HEK293 (cell line): ENCODE data around the gene DNAJC3.

Source experiments
- EGR2 ChIP-seq: fragments of 450-650 bp; formaldehyde crosslinking; IDR thresholded peaks from 2 replicates; pipeline ENCODE4 v1.5.1; 2016; ENCODE audit warnings: low read depth, missing biosample characterization, missing genetic modification characterization
- OVOL3 ChIP-seq: fragments of 450-650 bp; formaldehyde crosslinking; IDR thresholded peaks from 2 replicates; pipeline ENCODE4 v1.5.1; 2016; ENCODE audit warnings: missing biosample characterization, missing genetic modification characterization
- YY1 ChIP-seq: fragments of 450-650 bp; formaldehyde crosslinking; IDR thresholded peaks from 2 replicates; pipeline ENCODE4 v1.5.1; 2018; ENCODE audit warnings: missing biosample characterization, missing genetic modification characterization
- ZFP3 ChIP-seq: fragments of 450-650 bp; formaldehyde crosslinking; IDR thresholded peaks from 2 replicates; pipeline ENCODE4 v1.5.1; 2016; ENCODE audit warnings: low read depth, missing biosample characterization, missing genetic modification characterization
- ZNF211 ChIP-seq: fragments of 450-650 bp; formaldehyde crosslinking; IDR thresholded peaks from 2 replicates; pipeline ENCODE4 v1.5.1; 2016; ENCODE audit warnings: low read depth, missing biosample characterization, missing genetic modification characterization
- ZNF266 ChIP-seq: fragments of 450-650 bp; formaldehyde crosslinking; IDR thresholded peaks from 2 replicates; pipeline ENCODE4 v1.5.1; 2016; ENCODE audit warnings: missing biosample characterization, missing genetic modification characterization, low read depth
- ZNF274 ChIP-seq, 2 experiments: fragments of 200-500 bp in 1 of 2; fragments of 450-650 bp in 1 of 2; sonication (Bioruptor generic) in 1 of 2; formaldehyde crosslinking in 1 of 2; IDR thresholded peaks; 2 replicates each; pipeline versions ENCODE4 v1.5.1 to v1.6.1; 2014 to 2016; ENCODE audit warnings: borderline replicate concordance in 1 of 2, inconsistent platforms in 1 of 2, low read length in 1 of 2, missing biosample characterization in 1 of 2, missing genetic modification characterization in 1 of 2
- TF ChIP-seq, protein P1 (sequence below): fragments of 450-650 bp; formaldehyde crosslinking; IDR thresholded peaks from 2 replicates; pipeline ENCODE4 v1.5.1; 2016; ENCODE audit warnings: missing biosample characterization, missing genetic modification characterization
- TF ChIP-seq, protein P2 (sequence below): fragments of 450-650 bp; formaldehyde crosslinking; IDR thresholded peaks from 2 replicates; pipeline ENCODE4 v1.5.1; 2016; ENCODE audit warnings: missing biosample characterization, missing genetic modification characterization, low read depth
- TF ChIP-seq, protein P3 (sequence below): fragments of 450-650 bp; formaldehyde crosslinking; IDR thresholded peaks from 2 replicates; pipeline ENCODE4 v1.5.1; 2016; ENCODE audit warnings: missing biosample characterization, missing genetic modification characterization

DNA sequence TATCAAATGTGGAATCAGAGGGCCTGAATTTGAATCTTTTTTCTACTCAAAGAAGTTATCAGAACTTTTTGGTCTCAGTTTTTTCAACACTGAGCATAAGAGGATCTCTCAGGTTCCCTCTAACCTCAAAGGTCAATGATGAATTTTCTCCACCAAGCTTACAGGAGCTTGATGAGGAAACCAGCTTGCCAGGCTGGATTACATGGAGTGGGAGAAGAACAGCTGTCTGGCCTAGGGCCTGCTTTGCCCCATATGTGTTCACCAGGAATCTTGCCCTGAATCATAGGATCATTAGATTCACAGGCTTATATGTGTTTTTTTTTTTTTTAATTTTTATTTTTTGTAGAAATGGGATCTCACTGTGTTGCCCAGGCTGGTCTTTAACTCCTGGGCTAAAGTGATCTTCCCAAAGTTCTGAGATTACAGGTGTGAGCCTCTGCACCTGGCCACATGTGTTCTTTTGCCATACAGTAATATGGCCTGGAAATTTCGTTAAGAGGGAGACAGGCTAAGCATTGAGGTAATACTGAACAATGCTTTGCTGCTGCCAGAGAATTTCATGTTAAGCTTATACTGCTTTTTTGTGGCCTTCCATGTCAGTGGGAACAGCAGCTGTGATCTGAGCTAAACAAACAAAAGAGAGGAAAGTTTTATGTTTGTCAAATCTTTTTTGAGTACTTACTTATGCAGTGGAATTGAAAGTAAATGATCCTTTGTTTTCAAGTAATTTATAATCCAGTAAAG, 110.6 kb downstream of the DNAJC3 start:
- TF ChIP-seq, protein P1, sequence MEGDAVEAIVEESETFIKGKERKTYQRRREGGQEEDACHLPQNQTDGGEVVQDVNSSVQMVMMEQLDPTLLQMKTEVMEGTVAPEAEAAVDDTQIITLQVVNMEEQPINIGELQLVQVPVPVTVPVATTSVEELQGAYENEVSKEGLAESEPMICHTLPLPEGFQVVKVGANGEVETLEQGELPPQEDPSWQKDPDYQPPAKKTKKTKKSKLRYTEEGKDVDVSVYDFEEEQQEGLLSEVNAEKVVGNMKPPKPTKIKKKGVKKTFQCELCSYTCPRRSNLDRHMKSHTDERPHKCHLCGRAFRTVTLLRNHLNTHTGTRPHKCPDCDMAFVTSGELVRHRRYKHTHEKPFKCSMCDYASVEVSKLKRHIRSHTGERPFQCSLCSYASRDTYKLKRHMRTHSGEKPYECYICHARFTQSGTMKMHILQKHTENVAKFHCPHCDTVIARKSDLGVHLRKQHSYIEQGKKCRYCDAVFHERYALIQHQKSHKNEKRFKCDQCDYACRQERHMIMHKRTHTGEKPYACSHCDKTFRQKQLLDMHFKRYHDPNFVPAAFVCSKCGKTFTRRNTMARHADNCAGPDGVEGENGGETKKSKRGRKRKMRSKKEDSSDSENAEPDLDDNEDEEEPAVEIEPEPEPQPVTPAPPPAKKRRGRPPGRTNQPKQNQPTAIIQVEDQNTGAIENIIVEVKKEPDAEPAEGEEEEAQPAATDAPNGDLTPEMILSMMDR: no peak
- TF ChIP-seq OVOL3 (tag by site-specific recombination) (no peak), ZNF274 (IDR thresholded peaks at IDR 0.05; ENCODE audit: low read length) (no peak), ZNF274 (tag by site-specific recombination; IDR thresholded peaks at IDR 0.05; ENCODE audit: borderline replicate concordance) (no peak), ZFP3 (tag by site-specific recombination) (no peak), YY1 (tag by site-specific recombination) (no peak), EGR2 (no peak), ZNF266 (tag by site-specific recombination) (no peak), ZNF211 (tag by site-specific recombination) (no peak)
- TF ChIP-seq, protein P2, sequence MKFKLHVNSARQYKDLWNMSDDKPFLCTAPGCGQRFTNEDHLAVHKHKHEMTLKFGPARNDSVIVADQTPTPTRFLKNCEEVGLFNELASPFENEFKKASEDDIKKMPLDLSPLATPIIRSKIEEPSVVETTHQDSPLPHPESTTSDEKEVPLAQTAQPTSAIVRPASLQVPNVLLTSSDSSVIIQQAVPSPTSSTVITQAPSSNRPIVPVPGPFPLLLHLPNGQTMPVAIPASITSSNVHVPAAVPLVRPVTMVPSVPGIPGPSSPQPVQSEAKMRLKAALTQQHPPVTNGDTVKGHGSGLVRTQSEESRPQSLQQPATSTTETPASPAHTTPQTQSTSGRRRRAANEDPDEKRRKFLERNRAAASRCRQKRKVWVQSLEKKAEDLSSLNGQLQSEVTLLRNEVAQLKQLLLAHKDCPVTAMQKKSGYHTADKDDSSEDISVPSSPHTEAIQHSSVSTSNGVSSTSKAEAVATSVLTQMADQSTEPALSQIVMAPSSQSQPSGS: no peak
- TF ChIP-seq, protein P3, sequence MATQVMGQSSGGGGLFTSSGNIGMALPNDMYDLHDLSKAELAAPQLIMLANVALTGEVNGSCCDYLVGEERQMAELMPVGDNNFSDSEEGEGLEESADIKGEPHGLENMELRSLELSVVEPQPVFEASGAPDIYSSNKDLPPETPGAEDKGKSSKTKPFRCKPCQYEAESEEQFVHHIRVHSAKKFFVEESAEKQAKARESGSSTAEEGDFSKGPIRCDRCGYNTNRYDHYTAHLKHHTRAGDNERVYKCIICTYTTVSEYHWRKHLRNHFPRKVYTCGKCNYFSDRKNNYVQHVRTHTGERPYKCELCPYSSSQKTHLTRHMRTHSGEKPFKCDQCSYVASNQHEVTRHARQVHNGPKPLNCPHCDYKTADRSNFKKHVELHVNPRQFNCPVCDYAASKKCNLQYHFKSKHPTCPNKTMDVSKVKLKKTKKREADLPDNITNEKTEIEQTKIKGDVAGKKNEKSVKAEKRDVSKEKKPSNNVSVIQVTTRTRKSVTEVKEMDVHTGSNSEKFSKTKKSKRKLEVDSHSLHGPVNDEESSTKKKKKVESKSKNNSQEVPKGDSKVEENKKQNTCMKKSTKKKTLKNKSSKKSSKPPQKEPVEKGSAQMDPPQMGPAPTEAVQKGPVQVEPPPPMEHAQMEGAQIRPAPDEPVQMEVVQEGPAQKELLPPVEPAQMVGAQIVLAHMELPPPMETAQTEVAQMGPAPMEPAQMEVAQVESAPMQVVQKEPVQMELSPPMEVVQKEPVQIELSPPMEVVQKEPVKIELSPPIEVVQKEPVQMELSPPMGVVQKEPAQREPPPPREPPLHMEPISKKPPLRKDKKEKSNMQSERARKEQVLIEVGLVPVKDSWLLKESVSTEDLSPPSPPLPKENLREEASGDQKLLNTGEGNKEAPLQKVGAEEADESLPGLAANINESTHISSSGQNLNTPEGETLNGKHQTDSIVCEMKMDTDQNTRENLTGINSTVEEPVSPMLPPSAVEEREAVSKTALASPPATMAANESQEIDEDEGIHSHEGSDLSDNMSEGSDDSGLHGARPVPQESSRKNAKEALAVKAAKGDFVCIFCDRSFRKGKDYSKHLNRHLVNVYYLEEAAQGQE (tag by site-specific recombination): no peak
